Fibroblast of villous mesenchyme (primary cell): Measurements from ENCODE around the gene HTR2B. TPM values are rescaled to one million over a fixed set of nuclear protein-coding genes. Genes with fewer than 3 reads are reported as not detected.
A peak's percentile ranks its signal among the peaks of the same experiment; 100 is the strongest.

Source experiments
- DNase-seq: peaks from one replicate; pipeline ENCODE4 v3.0.0-alpha.2; 2010; ENCODE audit warnings: low read depth
- H3K4me3 ChIP-seq: 2 replicates; pipeline ENCODE4 v1.5.1; 2011; ENCODE audit warnings: low read depth, mild to moderate bottlenecking, low read length
- total RNA-seq: library from RNA; depleted of rRNA; stranded (reverse); fragments of >200 nt; gene quantifications from 2 replicates; pipeline ENCODE4 v1.2.3, GENCODE V29; 2012
- TF ChIP-seq, protein P1 (sequence below): IDR thresholded peaks from 2 replicates; pipeline ENCODE4 v1.5.1; 2012; ENCODE audit warnings: low read depth, mild to moderate bottlenecking, low read length; ENCODE audit not compliant: insufficient read depth

HTR2B gene
- total RNA-seq, 1 donor, result 159 TPM

- H3K4me3 ChIP-seq, result no peak overlapping the region
- peak; percentile 60 for DNase-seq
- TF ChIP-seq, protein P1, sequence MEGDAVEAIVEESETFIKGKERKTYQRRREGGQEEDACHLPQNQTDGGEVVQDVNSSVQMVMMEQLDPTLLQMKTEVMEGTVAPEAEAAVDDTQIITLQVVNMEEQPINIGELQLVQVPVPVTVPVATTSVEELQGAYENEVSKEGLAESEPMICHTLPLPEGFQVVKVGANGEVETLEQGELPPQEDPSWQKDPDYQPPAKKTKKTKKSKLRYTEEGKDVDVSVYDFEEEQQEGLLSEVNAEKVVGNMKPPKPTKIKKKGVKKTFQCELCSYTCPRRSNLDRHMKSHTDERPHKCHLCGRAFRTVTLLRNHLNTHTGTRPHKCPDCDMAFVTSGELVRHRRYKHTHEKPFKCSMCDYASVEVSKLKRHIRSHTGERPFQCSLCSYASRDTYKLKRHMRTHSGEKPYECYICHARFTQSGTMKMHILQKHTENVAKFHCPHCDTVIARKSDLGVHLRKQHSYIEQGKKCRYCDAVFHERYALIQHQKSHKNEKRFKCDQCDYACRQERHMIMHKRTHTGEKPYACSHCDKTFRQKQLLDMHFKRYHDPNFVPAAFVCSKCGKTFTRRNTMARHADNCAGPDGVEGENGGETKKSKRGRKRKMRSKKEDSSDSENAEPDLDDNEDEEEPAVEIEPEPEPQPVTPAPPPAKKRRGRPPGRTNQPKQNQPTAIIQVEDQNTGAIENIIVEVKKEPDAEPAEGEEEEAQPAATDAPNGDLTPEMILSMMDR, result no peak
Observed at GRCh38 chr2:231167745-231168459, 43.1 kb upstream of the HTR2B start.

GRCh38 chr2:231163414-231164095, 38.7 kb upstream of the HTR2B start:
- no peak for DNase-seq
- TF ChIP-seq, protein P1, result no peak
- H3K4me3 ChIP-seq, result no peak overlapping the region

DNA sequence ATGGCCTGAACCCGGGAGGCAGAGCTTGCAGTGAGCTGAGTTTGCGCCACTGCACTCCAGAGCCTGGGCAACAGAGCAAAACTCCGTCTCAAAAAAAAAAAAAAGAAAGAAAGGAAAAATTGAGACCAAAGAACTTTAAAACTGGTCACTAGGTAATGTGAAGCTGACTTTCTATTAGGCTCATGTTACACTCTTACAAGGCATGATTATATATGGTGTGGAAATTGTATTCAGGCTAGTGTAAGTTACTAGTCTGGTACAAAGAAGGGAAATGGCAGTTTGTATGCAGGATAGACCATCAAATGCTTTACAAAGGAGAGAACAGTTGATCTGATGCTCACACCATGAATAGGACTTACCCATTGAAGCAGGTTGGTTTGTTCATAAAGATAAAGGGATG, 38.2 kb upstream of the HTR2B start:
- H3K4me3 ChIP-seq, result no peak overlapping the region
- peak; percentile 44 for DNase-seq
- TF ChIP-seq, protein P1, result no peak

DNA sequence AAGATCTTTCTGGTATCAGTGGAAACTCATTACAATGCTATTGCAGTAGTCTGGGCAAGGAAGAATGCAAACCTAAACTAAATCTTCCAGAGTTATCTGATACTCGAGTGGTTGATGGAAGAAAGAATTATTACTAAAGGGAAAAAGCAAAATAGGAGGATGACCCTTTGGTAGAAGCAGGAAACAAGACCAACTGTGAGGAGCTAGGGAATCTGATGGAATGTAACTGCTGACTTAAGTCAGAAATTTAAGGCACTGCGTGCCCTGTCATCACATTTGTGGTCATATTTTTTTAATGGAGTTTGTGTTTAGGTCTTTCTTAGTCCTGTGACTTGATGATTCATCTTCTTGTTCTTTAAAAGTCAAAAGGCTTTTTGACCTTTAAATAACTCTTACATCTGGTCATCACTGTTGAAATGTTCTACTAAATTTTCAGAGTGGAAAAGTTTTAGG, 37.1 kb upstream of the HTR2B start:
- TF ChIP-seq, protein P1, result no peak
- H3K4me3 ChIP-seq, result no peak overlapping the region
- peak; percentile 100 for DNase-seq

DNA sequence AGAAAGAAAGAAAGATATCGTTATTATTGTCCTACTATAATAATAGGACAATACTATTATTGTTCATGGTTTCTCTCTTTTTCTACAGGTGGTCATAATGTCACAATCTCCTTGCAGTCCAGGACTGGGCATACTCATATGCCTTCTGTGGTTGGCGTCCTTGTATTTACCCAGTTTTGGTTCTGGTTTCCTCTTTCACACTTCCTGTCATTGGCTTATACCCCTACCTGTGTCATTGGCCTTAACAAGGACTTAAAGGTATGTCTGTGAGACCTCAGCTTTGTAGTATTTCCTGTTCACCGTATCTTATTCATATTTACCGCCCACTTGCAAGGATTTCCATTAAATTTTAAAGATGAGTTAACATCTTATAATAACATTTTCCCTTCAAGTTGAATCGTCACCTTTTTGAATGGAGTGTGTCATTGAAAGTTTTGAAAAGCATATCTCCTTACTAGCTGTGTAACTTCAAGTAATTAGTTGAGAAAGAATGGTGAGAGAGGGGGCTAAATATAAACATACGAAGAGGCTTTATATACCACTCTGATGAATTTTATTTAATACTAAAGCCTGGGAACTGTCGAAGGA, 36.5 kb upstream of the HTR2B start:
- DNase-seq, result no peak
- TF ChIP-seq, protein P1, result no peak
- no peak overlapping the region for H3K4me3 ChIP-seq

DNA sequence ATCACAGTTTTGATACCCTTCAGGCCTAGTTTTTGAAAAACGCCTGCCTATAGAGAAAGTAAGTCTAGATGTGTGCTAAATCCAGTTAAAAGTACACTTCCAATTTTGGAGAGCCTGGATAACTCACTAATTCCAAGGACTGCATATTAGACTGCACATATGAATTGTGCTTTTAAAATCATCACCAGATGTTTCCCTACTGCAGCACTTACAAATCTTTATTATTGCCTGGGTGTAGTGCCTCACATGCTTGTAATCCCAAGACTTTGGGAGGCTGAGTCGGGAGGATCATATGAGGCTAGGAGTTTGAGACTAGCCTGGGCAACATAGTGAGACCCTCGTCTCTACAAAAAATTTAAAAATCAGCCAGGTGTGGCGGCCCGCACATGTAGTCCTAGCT, 35.9 kb upstream of the HTR2B start:
- peak; percentile 18 for DNase-seq
- H3K4me3 ChIP-seq, result no peak overlapping the region

More for the DNA sequence above, 35.9 kb upstream of the HTR2B start:
- TF ChIP-seq, protein P1, result no peak
